HG03442 (cell line): ENCODE results near the gene FPR2.
"Not testable (repeated sequence)": the region's sequence is repeated elsewhere in the genome, so short reads cannot be mapped to it uniquely, and the experiment has no call there.

Source experiments
- ATAC-seq: cut with Tn5 transposase; IDR thresholded peaks from one replicate; pipeline ENCODE4 v1.9.1; 2021; ENCODE audit warnings: mild to moderate bottlenecking, moderate library complexity; ENCODE audit not compliant: unreplicated experiment

The FPR2 gene

GRCh38 chr19:51739466-51740213 lies 21.3 kb upstream of the FPR2 start:
- no peak for ATAC-seq

GRCh38 chr19:51740356-51740755 lies 20.6 kb upstream of the FPR2 start:
- ATAC-seq, result no peak

- ATAC-seq, result no peak
These were observed 18.2 kb upstream of the FPR2 start for GRCh38 chr19:51742789-51743188.

GRCh38 chr19:51743405-51743804 lies 17.6 kb upstream of the FPR2 start:
- no peak for ATAC-seq

- ATAC-seq, result no peak
These were observed 14.2 kb upstream of the FPR2 start for GRCh38 chr19:51746731-51747130.

GRCh38 chr19:51749979-51750378 lies 11.0 kb upstream of the FPR2 start:
- ATAC-seq, result no peak

GRCh38 chr19:51750400-51751094 lies 10.4 kb upstream of the FPR2 start:
- ATAC-seq, result no peak

GRCh38 chr19:51751655-51752054 lies 9.3 kb upstream of the FPR2 start, which contains the start of gene FPR1:
TSS of gene FPR1 (minus strand) at chr19:51751878. CDS start at chr19:51746994, 4,884 bp downstream.
- ATAC-seq, result no peak

GRCh38 chr19:51754109-51754508 lies 6.9 kb upstream of the FPR2 start:
- ATAC-seq, result no peak

GRCh38 chr19:51754770-51755169 lies 6.2 kb upstream of the FPR2 start:
- no peak for ATAC-seq

GRCh38 chr19:51755571-51755970 lies 5.4 kb upstream of the FPR2 start:
- no peak for ATAC-seq

- ATAC-seq, result no peak
These were observed 716 bp downstream of the FPR2 start for GRCh38 chr19:51761696-51762095.

GRCh38 chr19:51765086-51765485 lies 4.1 kb downstream of the FPR2 start:
- no peak for ATAC-seq

GRCh38 chr19:51766461-51766860 lies 5.5 kb downstream of the FPR2 start:
- no peak for ATAC-seq

- no peak for ATAC-seq
These were observed 10.6 kb downstream of the FPR2 start for GRCh38 chr19:51771376-51772130.

GRCh38 chr19:51772977-51773376 lies 12.0 kb downstream of the FPR2 start:
- ATAC-seq, result no peak

GRCh38 chr19:51776561-51776960 lies 15.6 kb downstream of the FPR2 start:
- ATAC-seq, result not testable (repeated sequence)

- no peak for ATAC-seq
These were observed 16.8 kb downstream of the FPR2 start for GRCh38 chr19:51777570-51778462.

- ATAC-seq, result no peak
These were observed 18.2 kb downstream of the FPR2 start for GRCh38 chr19:51779181-51779580.

GRCh38 chr19:51779703-51780102 lies 18.7 kb downstream of the FPR2 start:
- ATAC-seq, result no peak

GRCh38 chr19:51780270-51780669 lies 19.3 kb downstream of the FPR2 start:
- ATAC-seq, result no peak
